ENCODE data around the gene CCND1.

Gene CCND1

GRCh38 chr11:69603111-69603836 lies 37.7 kb upstream of the CCND1 start:
- H3K36me3 ChIP-seq (ENCODE audit: control insufficient read depth in 2 of 2, insufficient read depth in 2 of 2, low read length in 2 of 2): no peaks in the 10 kb centered on the region

GRCh38 chr11:69604055-69604454 lies 36.9 kb upstream of the CCND1 start:
- H3K9me3 ChIP-seq (ENCODE audit: control insufficient read depth in 2 of 2, low read length in 2 of 2): peaks cover 0 to 4% of the 10 kb centered on the region in 2 donors
- peaks cover 0 to 2% of the 10 kb centered on the region in 2 donors for H3K27me3 ChIP-seq (ENCODE audit: control insufficient read depth in 2 of 2, insufficient read depth in 2 of 2, low read length in 2 of 2)
- H3K36me3 ChIP-seq (ENCODE audit: control insufficient read depth in 2 of 2, insufficient read depth in 2 of 2, low read length in 2 of 2): no peaks in the 10 kb centered on the region
- no peak overlapping the region for H3K27ac ChIP-seq (ENCODE audit: low read depth in 2 of 2, low read length in 2 of 2)
- no peak overlapping the region for H3K9ac ChIP-seq (ENCODE audit: low read depth in 1 of 2, low read length in 2 of 2)
- no peak overlapping the region for H3K4me3 ChIP-seq (ENCODE audit: low read length in 2 of 2)
- H3K4me1 ChIP-seq (ENCODE audit: control insufficient read depth in 2 of 2, insufficient read depth in 2 of 2, low read length in 2 of 2): no peaks in the 10 kb centered on the region

More at GRCh38 chr11:69603111-69603836, 37.7 kb upstream of the CCND1 start:
- no peak overlapping the region for H3K4me3 ChIP-seq (ENCODE audit: low read length in 2 of 2)
- no peak overlapping the region for H3K27ac ChIP-seq (ENCODE audit: low read depth in 2 of 2, low read length in 2 of 2)
- H3K9me3 ChIP-seq (ENCODE audit: control insufficient read depth in 2 of 2, low read length in 2 of 2): no peaks in the 10 kb centered on the region
- peaks cover 0 to 2% of the 10 kb centered on the region in 2 donors for H3K27me3 ChIP-seq (ENCODE audit: control insufficient read depth in 2 of 2, insufficient read depth in 2 of 2, low read length in 2 of 2)
- H3K4me1 ChIP-seq (ENCODE audit: control insufficient read depth in 2 of 2, insufficient read depth in 2 of 2, low read length in 2 of 2): no peaks in the 10 kb centered on the region
- no peak overlapping the region for H3K9ac ChIP-seq (ENCODE audit: low read depth in 1 of 2, low read length in 2 of 2)

GRCh38 chr11:69605737-69606526 lies 35.0 kb upstream of the CCND1 start:
- no peak overlapping the region for H3K4me3 ChIP-seq (ENCODE audit: low read length in 2 of 2)
- H3K4me1 ChIP-seq (ENCODE audit: control insufficient read depth in 2 of 2, insufficient read depth in 2 of 2, low read length in 2 of 2): no peaks in the 10 kb centered on the region
- no peaks in the 10 kb centered on the region for H3K27me3 ChIP-seq (ENCODE audit: control insufficient read depth in 2 of 2, insufficient read depth in 2 of 2, low read length in 2 of 2)
- H3K27ac ChIP-seq (ENCODE audit: low read depth in 2 of 2, low read length in 2 of 2): no peak overlapping the region
- no peaks in the 10 kb centered on the region for H3K36me3 ChIP-seq (ENCODE audit: control insufficient read depth in 2 of 2, insufficient read depth in 2 of 2, low read length in 2 of 2)
- H3K9me3 ChIP-seq (ENCODE audit: control insufficient read depth in 2 of 2, low read length in 2 of 2): peaks cover 0 to 4% of the 10 kb centered on the region in 2 donors
- H3K9ac ChIP-seq (ENCODE audit: low read depth in 1 of 2, low read length in 2 of 2): no peak overlapping the region

GRCh38 chr11:69609351-69609750 lies 31.6 kb upstream of the CCND1 start:
- H3K27me3 ChIP-seq (ENCODE audit: control insufficient read depth in 2 of 2, insufficient read depth in 2 of 2, low read length in 2 of 2): no peaks in the 10 kb centered on the region
- H3K36me3 ChIP-seq (ENCODE audit: control insufficient read depth in 2 of 2, insufficient read depth in 2 of 2, low read length in 2 of 2): no peaks in the 10 kb centered on the region
- no peak overlapping the region for H3K9ac ChIP-seq (ENCODE audit: low read depth in 1 of 2, low read length in 2 of 2)
- peaks cover 0 to 4% of the 10 kb centered on the region in 2 donors for H3K9me3 ChIP-seq (ENCODE audit: control insufficient read depth in 2 of 2, low read length in 2 of 2)
- no peak overlapping the region for H3K27ac ChIP-seq (ENCODE audit: low read depth in 2 of 2, low read length in 2 of 2)
- H3K4me3 ChIP-seq (ENCODE audit: low read length in 2 of 2): no peak overlapping the region
- H3K4me1 ChIP-seq (ENCODE audit: control insufficient read depth in 2 of 2, insufficient read depth in 2 of 2, low read length in 2 of 2): no peaks in the 10 kb centered on the region

GRCh38 chr11:69611548-69612526 lies 29.1 kb upstream of the CCND1 start:
- no peak overlapping the region for H3K9ac ChIP-seq (ENCODE audit: low read depth in 1 of 2, low read length in 2 of 2)
- H3K27me3 ChIP-seq (ENCODE audit: control insufficient read depth in 2 of 2, insufficient read depth in 2 of 2, low read length in 2 of 2): no peaks in the 10 kb centered on the region
- no peaks in the 10 kb centered on the region for H3K4me1 ChIP-seq (ENCODE audit: control insufficient read depth in 2 of 2, insufficient read depth in 2 of 2, low read length in 2 of 2)
- H3K36me3 ChIP-seq (ENCODE audit: control insufficient read depth in 2 of 2, insufficient read depth in 2 of 2, low read length in 2 of 2): no peaks in the 10 kb centered on the region
- no peak overlapping the region for H3K4me3 ChIP-seq (ENCODE audit: low read length in 2 of 2)
- no peak overlapping the region for H3K27ac ChIP-seq (ENCODE audit: low read depth in 2 of 2, low read length in 2 of 2)
- peaks cover 0 to 4% of the 10 kb centered on the region in 2 donors for H3K9me3 ChIP-seq (ENCODE audit: control insufficient read depth in 2 of 2, low read length in 2 of 2)

- Histone ChIP-seq H3K4me1 (ENCODE audit: control insufficient read depth in 2 of 2, insufficient read depth in 2 of 2, low read length in 2 of 2) (no peaks in the 10 kb centered on the region), H3K9ac (ENCODE audit: low read depth in 1 of 2, low read length in 2 of 2) (no peak overlapping the region), H3K27ac (ENCODE audit: low read depth in 2 of 2, low read length in 2 of 2) (no peak overlapping the region), H3K36me3 (ENCODE audit: control insufficient read depth in 2 of 2, insufficient read depth in 2 of 2, low read length in 2 of 2) (no peaks in the 10 kb centered on the region), H3K27me3 (ENCODE audit: control insufficient read depth in 2 of 2, insufficient read depth in 2 of 2, low read length in 2 of 2) (no peaks in the 10 kb centered on the region), H3K9me3 (ENCODE audit: control insufficient read depth in 2 of 2, low read length in 2 of 2) (peaks cover 0 to 4% of the 10 kb centered on the region in 2 donors), H3K4me3 (ENCODE audit: low read length in 2 of 2) (no peak overlapping the region)
These were observed 27.4 kb upstream of the CCND1 start for GRCh38 chr11:69613594-69613993.

GRCh38 chr11:69614085-69614484 lies 26.9 kb upstream of the CCND1 start:
- Histone ChIP-seq H3K27me3 (ENCODE audit: control insufficient read depth in 2 of 2, insufficient read depth in 2 of 2, low read length in 2 of 2) (no peaks in the 10 kb centered on the region), H3K9me3 (ENCODE audit: control insufficient read depth in 2 of 2, low read length in 2 of 2) (no peaks in the 10 kb centered on the region), H3K4me1 (ENCODE audit: control insufficient read depth in 2 of 2, insufficient read depth in 2 of 2, low read length in 2 of 2) (no peaks in the 10 kb centered on the region), H3K4me3 (ENCODE audit: low read length in 2 of 2) (no peak overlapping the region), H3K27ac (ENCODE audit: low read depth in 2 of 2, low read length in 2 of 2) (no peak overlapping the region), H3K36me3 (ENCODE audit: control insufficient read depth in 2 of 2, insufficient read depth in 2 of 2, low read length in 2 of 2) (no peaks in the 10 kb centered on the region), H3K9ac (ENCODE audit: low read depth in 1 of 2, low read length in 2 of 2) (no peak overlapping the region)

- Histone ChIP-seq H3K36me3 (ENCODE audit: control insufficient read depth in 2 of 2, insufficient read depth in 2 of 2, low read length in 2 of 2) (no peaks in the 10 kb centered on the region), H3K4me1 (ENCODE audit: control insufficient read depth in 2 of 2, insufficient read depth in 2 of 2, low read length in 2 of 2) (no peaks in the 10 kb centered on the region), H3K27me3 (ENCODE audit: control insufficient read depth in 2 of 2, insufficient read depth in 2 of 2, low read length in 2 of 2) (no peaks in the 10 kb centered on the region), H3K9me3 (ENCODE audit: control insufficient read depth in 2 of 2, low read length in 2 of 2) (no peaks in the 10 kb centered on the region), H3K27ac (ENCODE audit: low read depth in 2 of 2, low read length in 2 of 2) (no peak overlapping the region), H3K4me3 (ENCODE audit: low read length in 2 of 2) (no peak overlapping the region), H3K9ac (ENCODE audit: low read depth in 1 of 2, low read length in 2 of 2) (no peak overlapping the region)
These were observed 25.2 kb upstream of the CCND1 start for GRCh38 chr11:69615545-69616278.

GRCh38 chr11:69617220-69617619 lies 23.7 kb upstream of the CCND1 start:
- H3K36me3 ChIP-seq (ENCODE audit: control insufficient read depth in 2 of 2, insufficient read depth in 2 of 2, low read length in 2 of 2): no peaks in the 10 kb centered on the region
- H3K9ac ChIP-seq (ENCODE audit: low read depth in 1 of 2, low read length in 2 of 2): no peak overlapping the region
- H3K4me1 ChIP-seq (ENCODE audit: control insufficient read depth in 2 of 2, insufficient read depth in 2 of 2, low read length in 2 of 2): no peaks in the 10 kb centered on the region
- no peaks in the 10 kb centered on the region for H3K9me3 ChIP-seq (ENCODE audit: control insufficient read depth in 2 of 2, low read length in 2 of 2)
- no peak overlapping the region for H3K27ac ChIP-seq (ENCODE audit: low read depth in 2 of 2, low read length in 2 of 2)
- no peaks in the 10 kb centered on the region for H3K27me3 ChIP-seq (ENCODE audit: control insufficient read depth in 2 of 2, insufficient read depth in 2 of 2, low read length in 2 of 2)
- H3K4me3 ChIP-seq (ENCODE audit: low read length in 2 of 2): no peak overlapping the region
